ENCODE results near the gene LRMDA.
"Not testable (repeated sequence)": the region's sequence is repeated elsewhere in the genome, so short reads cannot be mapped to it uniquely, and the experiment has no call there.

LRMDA gene

DNA sequence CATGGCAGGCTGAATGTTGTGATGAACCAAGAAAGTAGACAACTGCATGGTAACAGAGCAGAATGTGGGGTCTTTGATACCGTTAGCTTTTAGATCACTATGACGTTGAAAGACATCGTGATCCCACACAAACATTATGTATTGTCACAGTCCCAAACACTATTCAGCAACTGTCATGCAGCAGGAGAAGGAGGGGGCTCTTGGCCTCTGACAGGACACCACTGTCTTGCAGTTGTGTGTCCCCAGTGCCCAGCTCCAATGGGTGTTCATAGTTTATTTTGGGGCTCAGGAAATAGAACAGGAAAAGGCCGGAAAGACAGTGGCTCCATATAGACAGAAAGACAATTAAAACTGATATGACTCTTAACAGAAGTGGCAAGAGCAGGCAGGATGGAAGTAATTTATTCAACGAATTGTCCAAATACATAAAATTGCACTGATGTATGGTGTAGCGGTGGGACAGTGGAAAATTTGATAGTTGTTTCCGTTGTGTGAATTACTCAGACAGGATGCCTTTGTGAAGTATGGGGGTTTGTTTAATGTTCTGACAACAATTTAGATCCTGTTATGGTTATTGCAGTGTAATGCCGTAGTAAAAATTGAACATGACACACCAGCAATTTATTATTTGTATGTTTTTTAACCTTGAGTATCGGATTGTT lies 292.0 kb downstream of the LRMDA start:
- DNase-seq = no peak

DNA sequence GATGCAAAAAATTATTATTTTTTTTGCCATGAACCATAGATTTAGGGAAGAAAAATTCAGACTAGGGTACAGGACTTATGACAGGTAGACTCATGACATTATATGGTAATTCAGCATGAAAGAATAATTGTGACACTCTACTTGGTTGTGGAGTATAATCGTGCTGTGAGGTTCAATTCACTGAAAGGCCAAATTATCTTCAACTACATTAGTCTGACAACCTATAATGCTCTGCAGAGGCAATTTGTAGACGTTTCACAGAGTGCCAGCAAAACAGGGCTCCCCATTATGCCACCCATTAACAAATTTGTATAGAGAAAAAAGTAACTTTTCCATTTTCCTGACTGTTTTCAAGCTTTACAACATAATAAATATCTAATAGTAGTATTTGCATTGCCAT lies 292.6 kb downstream of the LRMDA start:
- no peak for DNase-seq

DNA sequence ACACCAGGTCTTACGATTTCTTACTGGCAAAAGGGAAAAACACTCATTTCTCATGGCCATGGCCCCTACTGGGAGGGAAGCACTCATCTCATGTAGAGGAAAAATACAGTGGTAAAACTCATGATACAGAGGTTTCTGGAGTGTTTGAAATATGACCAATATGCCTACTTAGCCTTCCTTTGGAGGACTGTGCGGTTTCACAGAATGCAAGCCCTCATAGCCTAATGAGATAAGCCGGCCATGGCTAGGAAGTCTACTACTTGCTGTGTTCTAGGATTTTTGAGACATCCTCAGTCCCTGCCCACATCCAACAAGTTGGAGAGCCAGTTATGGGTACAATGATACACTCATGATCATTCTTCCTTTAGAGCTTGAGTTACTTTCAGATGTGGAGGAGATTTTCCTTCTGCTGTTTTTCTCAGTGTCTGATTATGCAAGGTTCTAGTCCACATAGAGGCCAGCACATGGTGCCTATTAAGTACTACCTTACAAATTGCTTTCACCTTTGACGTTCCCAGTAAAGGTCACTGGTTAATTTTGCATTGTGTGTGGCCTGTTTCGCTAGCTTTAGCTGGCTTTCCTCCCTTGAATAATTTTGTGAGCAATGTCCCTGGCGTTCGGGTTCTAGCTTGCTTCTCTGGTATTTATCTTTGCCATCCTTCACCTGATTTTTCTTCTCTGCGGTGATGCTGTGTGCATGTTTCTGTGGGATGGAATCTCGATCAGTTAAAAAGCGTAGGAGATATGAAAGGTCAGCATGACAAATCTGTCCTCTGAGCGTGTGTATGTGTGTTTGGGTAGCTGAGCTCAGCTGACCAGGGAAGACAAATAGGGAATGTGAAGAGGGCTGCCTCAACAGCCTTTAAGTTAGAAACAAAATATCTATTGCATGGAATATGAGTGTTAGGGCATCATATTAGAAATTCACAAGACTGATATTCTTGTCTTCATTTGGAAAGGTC lies 295.4 kb downstream of the LRMDA start:
- DNase-seq = no peak

DNA sequence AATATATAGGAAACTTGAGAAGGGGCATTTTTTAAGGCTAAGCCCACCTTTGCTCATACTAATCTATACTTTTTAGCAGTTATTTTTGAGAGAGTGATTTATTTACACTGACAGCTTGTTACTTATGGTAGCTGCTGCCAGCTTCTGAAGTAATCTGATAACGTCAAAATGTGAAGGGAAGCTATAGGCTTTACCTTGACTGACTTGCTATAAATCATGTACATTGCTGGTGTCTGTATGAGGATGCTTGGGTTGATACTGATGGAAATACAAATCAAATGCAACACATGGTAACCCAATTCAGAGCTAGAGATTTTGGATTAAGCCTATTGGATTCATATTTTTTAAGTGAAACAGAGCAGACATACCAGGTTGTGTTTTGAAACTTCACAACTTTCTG lies 299.4 kb downstream of the LRMDA start:
- no peak for DNase-seq

DNA sequence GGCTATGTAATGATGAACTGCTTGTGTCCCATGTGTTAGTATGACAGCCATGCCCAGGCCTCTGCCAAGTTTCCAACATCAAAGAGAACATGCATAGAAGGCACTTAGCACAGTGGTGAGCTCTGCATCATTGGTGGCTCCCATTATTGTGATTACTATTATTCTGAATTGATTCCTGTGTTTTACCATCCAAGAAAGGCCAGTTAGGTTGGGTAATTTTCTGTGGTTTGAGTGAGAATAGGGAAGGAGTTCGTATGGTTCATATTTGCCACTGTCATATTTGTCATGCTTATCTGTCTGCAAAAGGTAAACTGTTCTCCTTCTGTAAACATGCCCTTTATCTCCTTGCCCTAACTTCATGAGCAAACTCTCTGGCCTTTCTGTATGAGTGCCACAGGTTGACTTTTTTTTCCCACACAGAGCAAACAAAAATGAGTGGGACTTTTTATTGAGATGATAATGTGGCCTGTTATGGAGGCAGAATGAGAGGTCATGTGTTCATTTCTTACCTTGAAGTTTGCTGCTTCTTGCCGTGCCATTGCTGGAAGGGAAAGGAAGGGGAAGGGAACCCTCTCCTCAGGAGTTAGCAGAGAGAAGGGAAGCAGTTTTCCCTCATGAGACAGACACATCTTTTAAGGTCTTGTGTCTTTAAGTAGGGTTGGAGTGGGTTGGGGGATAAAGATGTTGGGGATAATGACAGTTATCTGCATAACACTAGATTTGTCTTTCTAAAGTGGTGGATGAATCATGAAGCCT lies 301.9 kb downstream of the LRMDA start:
- DNase-seq = no peak

DNA sequence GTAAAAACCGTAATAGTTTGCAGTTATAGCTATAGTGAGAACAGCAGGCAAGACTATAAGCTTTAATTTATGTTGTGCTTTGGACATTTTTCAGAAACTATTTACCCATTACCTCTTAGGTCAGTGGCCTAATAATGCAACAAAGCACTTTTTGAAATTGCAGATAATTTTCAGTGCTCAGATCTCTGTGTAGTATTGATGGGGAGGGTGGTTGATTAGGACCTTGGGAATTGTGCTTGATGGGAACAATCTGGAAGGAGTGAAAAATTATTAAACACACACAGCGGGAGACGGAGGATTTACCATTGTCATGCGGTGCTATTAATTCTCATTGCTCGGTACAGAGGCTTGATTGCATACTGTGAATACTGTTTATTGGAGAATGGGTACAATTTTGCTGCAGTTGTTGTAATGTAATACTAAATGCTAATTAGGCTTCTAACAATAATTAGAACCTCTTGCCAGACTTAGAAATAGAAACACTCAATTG lies 304.8 kb downstream of the LRMDA start:
- DNase-seq = no peak

DNA sequence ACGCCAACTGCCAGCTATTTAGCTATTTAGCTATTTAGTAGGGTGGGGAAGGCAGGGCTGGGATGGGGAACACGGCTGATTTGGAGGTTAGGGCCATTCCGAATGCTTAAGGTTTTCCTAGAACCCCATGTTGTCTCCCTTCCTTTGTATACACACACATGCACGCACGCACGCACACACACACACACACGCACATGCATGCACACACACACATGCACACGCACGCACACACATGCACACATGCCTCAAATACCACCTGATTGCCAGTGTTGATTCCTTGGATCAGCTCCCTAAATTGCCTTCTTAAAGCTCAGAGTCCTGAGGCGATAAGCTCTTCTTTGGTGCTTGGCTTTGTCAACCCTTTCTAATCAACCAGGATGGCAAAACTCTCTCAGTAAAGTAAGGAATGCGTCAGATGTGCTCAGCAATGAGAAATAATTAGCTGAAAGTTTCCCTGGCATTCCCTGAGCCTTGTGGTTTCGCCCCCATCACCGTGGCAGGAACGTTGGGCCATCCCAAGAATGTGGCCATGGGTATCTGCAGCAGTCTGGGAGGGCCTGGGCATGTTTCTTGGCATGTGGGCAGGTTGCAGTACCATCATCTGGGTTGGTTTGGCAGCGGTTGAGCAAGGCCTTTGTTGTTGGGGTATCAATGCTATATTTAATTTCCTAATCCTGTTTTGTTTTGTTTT lies 305.6 kb downstream of the LRMDA start:
- no peak for DNase-seq

DNA sequence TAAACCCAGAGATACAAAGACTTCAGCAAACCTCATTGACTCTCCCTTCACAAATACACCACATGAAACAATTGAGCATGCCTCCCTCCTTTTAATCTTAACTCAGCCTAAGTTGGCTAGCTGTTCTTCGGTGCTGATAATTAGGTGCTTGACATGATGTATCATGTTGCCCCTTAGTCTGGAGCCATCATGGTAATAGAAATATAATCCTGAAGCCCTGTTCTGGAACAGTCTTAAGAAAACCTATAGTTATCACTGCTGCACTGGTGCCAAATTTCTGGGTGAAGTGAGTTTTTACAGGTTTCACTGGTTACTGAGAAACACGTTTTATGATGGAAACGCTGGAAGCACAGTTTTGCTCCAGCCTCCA lies 306.1 kb downstream of the LRMDA start:
- no peak for DNase-seq

DNA sequence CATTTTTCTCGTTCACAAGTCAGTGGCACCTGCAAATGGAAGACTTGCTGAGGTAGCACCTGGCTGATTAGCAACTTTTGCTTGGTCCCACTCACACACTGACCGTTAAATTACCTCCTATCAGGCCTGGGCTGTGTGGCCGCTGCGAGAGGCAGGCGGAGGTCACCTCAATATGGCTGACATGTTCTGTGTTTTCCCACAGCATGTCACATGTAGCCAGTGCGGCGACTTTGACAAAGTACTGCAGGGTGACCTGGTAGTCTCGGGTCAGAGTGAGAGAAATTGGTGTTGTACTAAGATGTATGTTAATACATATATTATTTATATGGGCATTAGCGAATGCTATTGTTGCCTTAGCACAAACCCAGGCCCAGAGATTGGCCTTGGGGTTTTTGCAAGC lies 307.5 kb downstream of the LRMDA start:
- DNase-seq = no peak

DNA sequence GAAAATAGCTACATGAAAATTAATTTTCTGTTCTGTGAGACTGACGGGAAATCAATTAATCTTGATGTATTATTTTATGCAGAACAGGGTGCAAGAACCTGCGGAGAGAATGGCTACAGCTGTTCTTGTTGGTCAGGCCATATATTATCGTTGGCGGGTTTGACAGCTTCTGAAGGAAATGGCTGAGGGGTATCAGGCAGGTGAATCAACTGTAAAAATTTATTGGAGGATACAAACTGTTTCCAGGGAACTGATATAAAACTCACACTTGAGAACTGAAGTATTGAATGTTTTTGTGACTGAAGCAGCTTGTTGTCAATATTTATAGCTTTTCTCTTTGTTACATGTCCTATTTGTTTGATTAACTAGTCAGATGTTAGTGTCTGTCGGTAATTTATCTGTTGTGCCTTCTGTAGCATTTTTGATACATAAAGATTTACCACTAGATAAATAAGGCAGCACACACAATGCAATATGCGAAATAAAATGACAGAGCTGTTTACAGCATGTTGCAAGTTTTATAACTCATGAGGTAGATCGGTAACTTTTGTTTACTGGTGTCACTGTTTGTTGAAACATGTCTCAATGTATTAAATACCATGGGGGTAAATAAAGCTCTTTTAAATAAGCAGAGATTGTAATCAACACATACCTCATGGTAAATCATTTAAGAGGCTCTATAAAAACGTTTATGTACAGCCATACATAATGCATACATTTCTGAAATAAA lies 308.2 kb downstream of the LRMDA start:
- DNase-seq = no peak

DNA sequence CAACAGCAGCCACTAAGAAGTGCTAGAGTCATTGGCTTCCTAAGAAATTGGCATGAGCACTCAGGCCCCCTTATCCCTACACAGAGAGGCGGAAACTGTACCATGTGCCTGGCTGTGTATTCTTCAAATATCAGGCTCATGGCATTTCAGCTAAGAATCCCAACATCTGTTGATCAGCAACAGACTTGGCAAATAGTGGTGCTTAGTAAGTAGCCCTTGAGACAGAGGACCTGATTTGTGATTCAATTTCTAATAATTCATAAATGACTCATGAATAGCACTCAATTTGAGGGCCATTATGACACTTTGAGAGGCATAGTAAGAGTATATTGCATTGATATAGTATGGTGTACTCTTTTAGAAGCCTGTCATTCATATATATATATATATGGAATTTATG lies 309.1 kb downstream of the LRMDA start:
- no peak for DNase-seq

DNA sequence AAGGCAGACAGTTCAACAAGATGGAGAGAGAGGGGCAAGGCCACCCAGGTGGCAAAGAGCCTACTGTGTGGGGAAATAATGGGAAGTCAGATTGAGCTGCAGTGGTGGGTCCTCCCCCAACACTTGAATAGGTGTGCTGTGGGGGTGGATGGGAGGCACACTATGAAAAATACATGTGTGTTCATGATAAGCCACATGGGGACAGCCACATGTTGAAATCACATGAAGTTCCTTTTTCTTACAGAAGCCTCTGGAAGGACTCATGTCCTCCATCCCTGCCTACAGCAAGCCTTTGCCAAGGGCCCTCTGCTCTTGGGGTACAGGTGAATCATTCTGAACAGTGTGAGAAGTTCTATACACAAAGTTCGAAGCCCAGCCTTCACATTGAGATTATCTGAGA lies 310.9 kb downstream of the LRMDA start:
- no peak for DNase-seq

DNA sequence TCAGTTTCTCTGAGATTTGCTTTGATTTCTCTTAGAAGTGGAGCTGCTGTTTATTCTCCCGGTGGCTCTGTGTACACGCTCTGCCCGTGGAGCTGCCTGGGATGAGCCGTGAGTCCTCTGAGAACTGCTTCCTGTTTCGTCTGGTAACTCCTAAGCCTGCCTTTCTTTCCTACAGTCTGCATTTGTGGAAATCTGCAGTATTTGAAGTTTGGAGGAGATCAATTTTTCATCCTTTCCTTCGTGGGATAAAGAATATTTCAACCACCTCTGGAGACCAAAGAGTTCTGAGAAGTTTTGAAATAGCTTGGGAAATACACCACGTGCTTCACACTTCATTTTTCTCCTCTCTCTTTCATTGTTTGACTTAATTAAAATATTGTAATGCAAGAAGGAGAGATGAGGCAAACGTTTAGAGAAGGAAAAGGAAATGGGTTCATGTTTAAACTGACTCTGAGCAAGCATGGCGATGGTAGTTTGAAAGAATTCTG lies 311.9 kb downstream of the LRMDA start:
- no peak for DNase-seq

DNA sequence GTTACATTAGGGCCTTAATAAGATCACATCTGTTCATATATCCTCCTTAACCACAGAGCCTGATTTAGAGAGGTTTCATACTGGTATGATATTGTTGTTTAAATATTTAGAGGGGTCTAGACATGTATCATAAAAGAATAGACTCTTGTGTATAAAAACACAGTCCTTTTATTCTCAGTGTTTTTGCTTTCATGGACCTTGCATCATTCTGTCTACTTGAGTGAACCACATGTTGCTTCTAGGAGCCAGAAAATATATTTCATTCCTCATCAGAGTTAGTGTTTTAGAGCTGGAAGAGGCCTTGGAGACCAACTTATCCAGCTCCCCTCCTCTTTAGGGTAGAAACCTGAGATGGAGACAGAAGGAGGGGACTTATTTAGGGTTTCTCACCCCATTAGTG lies 312.8 kb downstream of the LRMDA start:
- DNase-seq = no peak

DNA sequence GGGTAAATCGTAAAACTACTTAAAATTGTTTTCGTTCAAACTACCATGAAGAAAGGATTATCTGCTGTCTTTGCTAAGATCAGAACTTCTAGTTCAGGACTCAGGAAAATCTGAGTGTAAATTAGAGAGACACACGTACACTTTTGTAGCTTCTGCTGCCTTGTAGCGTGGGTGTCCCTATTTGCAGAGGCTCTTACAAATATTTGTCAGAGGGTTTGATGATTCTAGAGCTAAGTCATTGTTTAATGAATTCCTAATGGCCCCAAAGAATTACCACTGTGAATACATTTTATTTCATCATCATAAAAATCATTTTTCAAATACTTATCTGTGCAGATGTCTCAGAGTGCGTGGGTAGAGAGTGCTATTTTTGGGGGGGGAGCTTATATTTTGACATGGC lies 314.9 kb downstream of the LRMDA start:
- no peak for DNase-seq

DNA sequence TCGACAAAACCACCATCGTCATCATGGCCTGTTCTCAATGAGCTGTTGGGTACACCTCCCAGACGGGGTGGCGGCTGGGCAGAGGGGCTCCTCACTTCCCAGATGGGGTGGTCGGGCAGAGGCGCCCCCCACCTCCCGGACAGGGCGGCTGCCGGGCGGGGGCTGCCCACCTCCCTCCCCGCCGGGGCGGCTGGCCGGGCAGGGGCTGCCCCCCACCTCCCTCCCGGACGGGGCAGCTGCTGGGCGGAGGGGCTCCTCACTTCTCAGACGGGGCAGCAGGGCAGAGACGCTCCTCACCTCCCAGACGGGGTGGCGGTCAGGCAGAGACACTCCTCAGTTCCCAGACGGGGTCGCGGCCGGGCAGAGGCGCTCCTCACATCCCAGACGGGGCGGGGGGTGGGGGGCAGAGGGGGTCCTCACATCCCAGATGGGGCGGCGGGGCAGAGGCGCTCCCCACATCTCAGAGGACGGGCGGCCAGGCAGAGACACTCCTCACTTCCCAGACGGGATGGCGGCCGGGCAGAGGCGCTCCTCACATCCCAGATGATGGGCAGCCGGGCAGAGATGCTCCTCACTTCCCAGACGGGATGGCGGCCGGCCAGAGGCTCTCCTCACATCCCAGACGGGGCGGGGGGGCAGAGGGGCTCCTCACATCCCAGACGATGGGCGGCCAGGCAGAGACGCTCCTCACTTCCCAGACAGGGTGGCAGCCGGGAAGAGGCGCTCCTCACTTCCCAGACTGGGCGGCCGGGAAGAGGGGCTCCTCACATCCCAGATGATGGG lies 318.9 kb downstream of the LRMDA start:
- not testable (repeated sequence) for DNase-seq

DNA sequence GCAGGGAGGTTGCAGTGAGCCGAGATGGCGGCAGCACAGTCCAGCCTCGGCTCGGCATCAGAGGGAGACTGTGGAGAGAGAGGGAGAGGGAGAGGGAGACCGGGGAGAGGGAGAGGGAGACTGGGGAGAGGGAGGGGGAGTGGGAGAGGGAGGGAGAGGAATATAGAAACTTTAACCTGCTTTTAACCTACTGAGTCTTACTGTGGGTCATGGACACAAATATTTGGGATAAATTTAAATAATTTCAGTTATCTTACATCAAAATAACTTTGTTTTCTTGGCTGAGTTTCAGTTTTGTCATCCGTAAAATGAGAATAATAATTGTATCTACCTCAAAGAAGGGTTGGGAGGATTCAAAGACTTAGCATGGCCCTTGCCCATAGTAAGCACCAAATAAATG lies 319.8 kb downstream of the LRMDA start:
- DNase-seq = no peak

DNA sequence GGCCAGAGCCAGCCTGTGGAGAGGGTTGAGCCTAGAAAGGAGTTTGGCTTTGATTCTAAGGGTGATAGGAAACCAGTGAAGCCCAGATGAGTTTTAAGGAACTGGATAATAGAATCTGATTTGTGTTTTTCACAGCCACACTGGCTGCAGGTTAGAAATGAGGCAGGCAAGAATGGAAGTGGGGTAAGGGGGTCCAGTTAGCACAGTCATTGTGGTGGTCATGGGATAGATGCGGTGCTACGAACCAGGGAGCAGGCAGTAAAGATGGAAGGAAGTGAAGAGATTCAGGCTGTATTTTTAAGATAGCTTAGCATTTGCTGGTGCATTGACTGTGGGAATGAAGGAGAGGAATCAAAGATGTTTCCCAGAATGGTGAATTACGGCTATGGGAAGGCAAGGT lies 322.2 kb downstream of the LRMDA start:
- DNase-seq = no peak

DNA sequence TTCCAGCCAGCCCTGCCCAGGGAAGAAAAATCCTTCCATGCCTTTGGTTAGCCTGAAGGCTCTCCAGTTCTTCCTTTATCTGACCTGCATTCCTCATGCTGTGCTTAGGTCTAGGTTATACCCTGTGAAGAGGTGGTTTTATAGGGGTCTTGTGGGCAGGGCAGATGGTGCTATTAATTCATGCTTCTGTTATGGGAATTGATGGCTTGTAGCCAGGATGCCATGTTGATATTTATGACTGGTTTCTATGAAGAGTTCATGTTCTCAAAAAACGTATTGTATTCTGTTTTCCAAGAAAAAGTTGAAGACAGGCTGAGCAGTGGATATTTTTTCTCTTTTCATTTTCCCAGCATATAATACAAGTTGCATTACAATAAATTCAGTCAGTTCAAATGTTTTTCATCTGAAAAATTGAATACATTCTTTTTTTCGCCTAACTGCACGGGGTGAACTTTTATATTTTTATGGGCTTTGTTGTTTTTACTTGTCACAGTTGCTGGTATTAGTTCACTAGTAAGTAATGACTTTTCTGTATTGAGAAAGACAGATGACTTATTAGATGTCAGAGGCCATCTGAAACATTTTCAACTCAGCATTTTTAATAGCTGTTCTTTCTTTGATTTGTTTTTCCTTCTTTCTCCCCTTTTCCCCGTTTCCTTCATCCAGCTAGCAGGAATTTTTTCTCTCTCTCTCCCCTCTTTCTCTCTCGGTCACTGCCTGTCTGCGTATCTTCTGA lies 322.8 kb downstream of the LRMDA start:
- DNase-seq = no peak

DNA sequence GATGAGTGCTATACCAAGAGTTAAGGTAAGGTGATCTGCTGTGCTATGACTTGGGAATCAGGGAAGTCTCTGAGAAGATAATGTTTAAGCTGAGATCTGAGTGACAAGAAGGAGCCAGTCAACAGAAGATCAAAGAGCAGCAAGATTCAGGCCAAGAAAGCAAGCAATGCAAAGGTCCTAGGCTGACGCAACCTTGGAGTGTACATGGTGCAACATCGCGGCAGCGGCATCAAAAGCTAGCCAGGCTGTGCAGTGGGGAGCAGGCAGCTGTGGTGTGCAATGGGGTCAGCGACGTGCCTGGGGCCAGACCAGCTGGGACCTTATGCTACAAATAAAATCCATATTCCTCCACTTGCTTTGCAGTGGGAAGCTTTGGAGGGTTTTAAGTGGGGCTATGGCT lies 324.1 kb downstream of the LRMDA start:
- DNase-seq = no peak

DNA sequence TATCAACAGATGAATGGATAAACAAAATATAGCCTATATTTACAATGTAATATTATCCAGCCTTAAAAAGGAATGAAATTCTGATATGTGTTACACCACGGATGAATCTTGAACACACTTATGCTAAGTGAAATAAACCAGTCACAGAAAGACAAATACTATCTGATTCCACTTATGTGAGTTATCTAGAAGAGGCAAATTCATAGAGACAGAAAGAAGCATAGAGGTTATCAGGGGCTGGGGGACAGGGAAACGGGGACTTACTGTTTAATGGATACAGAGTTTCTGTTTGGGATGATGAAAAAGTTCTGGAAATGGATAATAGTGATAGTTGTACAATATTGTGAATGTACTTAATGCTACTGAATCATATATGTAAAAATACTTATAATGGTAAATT lies 329.9 kb downstream of the LRMDA start:
- no peak for DNase-seq

Data from stimulated activated naive CD4-positive, alpha-beta T cell (primary cell).